Breast epithelium (tissue), 4 donors: ENCODE measurements around the gene RELL1. TPM values are rescaled to one million over a fixed set of nuclear protein-coding genes. Genes with fewer than 3 reads are reported as not detected.
A peak's percentile ranks its signal among the peaks of the same experiment; 100 is the strongest.

ENCODE experiments used
- DNase-seq, 2 donors: peaks; one replicate each; pipeline ENCODE4 v3.0.0-alpha.2; 2019; ENCODE audit warnings: low spot score in 2 of 2
- H3K27ac ChIP-seq, 2 donors: fragments of 200-600 bp; sonication (generic) in 1 of 2; one replicate each; pipeline ENCODE4 v1.5.1; 2016 to 2019; ENCODE audit warnings: mild to moderate bottlenecking in 1 of 2
- H3K27me3 ChIP-seq, 2 donors: fragments of 200-600 bp; sonication (generic) in 1 of 2; one replicate each; pipeline versions ENCODE4 v1.5.1 to v1.6.0; 2017 to 2019; ENCODE audit warnings: control low read depth in 1 of 2, mild to moderate bottlenecking in 1 of 2
- H3K36me3 ChIP-seq: fragments of 200-600 bp; one replicate; pipeline ENCODE4 v1.5.1; 2019
- H3K4me1 ChIP-seq, 2 donors: fragments of 200-600 bp; sonication (generic); one replicate each; pipeline ENCODE4 v1.5.1; 2016 to 2019; ENCODE audit warnings: control low read depth in 1 of 2
- H3K4me3 ChIP-seq, 3 donors: fragments of 200-600 bp; sonication (generic); 1 replicate in 2 of 3; 2 replicates in 1 of 3; pipeline ENCODE4 v1.5.1; 2016 to 2019; ENCODE audit warnings: mild to moderate bottlenecking in 3 of 3, moderate library complexity in 2 of 3
- H3K9me3 ChIP-seq, 2 donors: fragments of 200-600 bp; sonication (generic) in 1 of 2; one replicate each; pipeline ENCODE4 v1.5.1; 2016 to 2019; ENCODE audit warnings: control low read depth in 1 of 2
- CTCF ChIP-seq, 3 donors: fragments of 450-650 bp; IDR thresholded peaks; one replicate each; pipeline ENCODE4 v1.5.1; 2016 to 2017; ENCODE audit warnings: antibody characterized with exemption in 3 of 3, mild to moderate bottlenecking in 3 of 3, moderate library complexity in 3 of 3
- POLR2A ChIP-seq: fragments of 450-650 bp; IDR thresholded peaks from one replicate; pipeline ENCODE4 v1.6.1; 2016; ENCODE audit warnings: antibody characterized with exemption, mild to moderate bottlenecking, moderate library complexity
- POLR2AphosphoS5 ChIP-seq, 3 donors: sonication (generic); formaldehyde crosslinking; IDR thresholded peaks; one replicate each; pipeline ENCODE4 v1.6.1; 2017; ENCODE audit warnings: antibody characterized with exemption in 3 of 3
- intact Hi-C: fragments of 100-400 bp; cut with DNase I; formaldehyde crosslinking; loops from one replicate; pipeline ENCODE4 v1.15.1; 2023; ENCODE audit warnings: low total_unique reads
- total RNA-seq, 3 donors: library from RNA; depleted of rRNA; stranded (reverse); fragments of >200 nt; gene quantifications; one replicate each; pipeline ENCODE4 v1.1.0, GENCODE V29; 2016

The RELL1 gene
- total RNA-seq, 3 donors from 2014 or later: 68.5 to 88.8 (median 76.0) TPM

- Histone ChIP-seq H3K4me1 (peaks cover 0 to 14% of the 10 kb centered on the region in 2 donors), H3K27me3 (no peaks in the 10 kb centered on the region), H3K36me3 (no peaks in the 10 kb centered on the region), H3K4me3 (peak overlapping the region in 1 of 3 donors; percentile 32), H3K9me3 (no peaks in the 10 kb centered on the region), H3K27ac (peak overlapping the region; percentile 62 to 87)
- TF ChIP-seq POLR2AphosphoS5 (IDR thresholded peaks at IDR 0.05): no peak
- TF ChIP-seq POLR2A: no peak
- TF ChIP-seq CTCF (IDR thresholded peaks at IDR 0.05): no peak
- intact Hi-C loops: loop anchor here (2.0 kb wide), 1 partner anchor 21 kb away; no protein-coding TSS in a partner anchor
- no peak for DNase-seq
Observed at GRCh38 chr4:37665333-37666320, 20.5 kb downstream of the RELL1 start.

GRCh38 chr4:37664696-37665095 is 21.5 kb downstream of the RELL1 start:
- peak overlapping the region; percentile 11 to 87 for H3K27ac ChIP-seq
- H3K4me1 ChIP-seq: peaks cover 0 to 14% of the 10 kb centered on the region in 2 donors
- no peak for TF ChIP-seq POLR2AphosphoS5 (IDR thresholded peaks at IDR 0.05)
- no peak for TF ChIP-seq POLR2A
- no peak for TF ChIP-seq CTCF (IDR thresholded peaks at IDR 0.05)
- H3K9me3 ChIP-seq: no peaks in the 10 kb centered on the region
- intact Hi-C loops: no loop called here
- peak overlapping the region in 1 of 3 donors; percentile 32 for H3K4me3 ChIP-seq
- H3K36me3 ChIP-seq: no peaks in the 10 kb centered on the region
- no peak for DNase-seq
- no peaks in the 10 kb centered on the region for H3K27me3 ChIP-seq

GRCh38 chr4:37663552-37663951 is 22.6 kb downstream of the RELL1 start:
- H3K4me3 ChIP-seq: no peak overlapping the region
- no peak for DNase-seq
- peak overlapping the region; percentile 15 to 76 for H3K27ac ChIP-seq
- no peaks in the 10 kb centered on the region for H3K27me3 ChIP-seq
- no peaks in the 10 kb centered on the region for H3K9me3 ChIP-seq
- peaks cover 0 to 14% of the 10 kb centered on the region in 2 donors for H3K4me1 ChIP-seq
- TF ChIP-seq POLR2AphosphoS5 (IDR thresholded peaks at IDR 0.05): no peak
- no peak for TF ChIP-seq CTCF (IDR thresholded peaks at IDR 0.05)
- no peak for TF ChIP-seq POLR2A
- no peaks in the 10 kb centered on the region for H3K36me3 ChIP-seq
- intact Hi-C loops: no loop called here

- Histone ChIP-seq H3K36me3 (no peaks in the 10 kb centered on the region), H3K9me3 (no peaks in the 10 kb centered on the region), H3K27ac (peak overlapping the region; percentile 15 to 76), H3K4me3 (no peak overlapping the region), H3K4me1 (peaks cover 0 to 14% of the 10 kb centered on the region in 2 donors), H3K27me3 (no peaks in the 10 kb centered on the region)
- intact Hi-C loops: no loop called here
- no peak for TF ChIP-seq CTCF (IDR thresholded peaks at IDR 0.05)
- no peak for TF ChIP-seq POLR2A
- TF ChIP-seq POLR2AphosphoS5 (IDR thresholded peaks at IDR 0.05): no peak
- DNase-seq: no peak
Observed at GRCh38 chr4:37662861-37663390, 23.2 kb downstream of the RELL1 start.

- no peaks in the 10 kb centered on the region for H3K27me3 ChIP-seq
- H3K9me3 ChIP-seq: no peaks in the 10 kb centered on the region
- no peaks in the 10 kb centered on the region for H3K36me3 ChIP-seq
- no peak for DNase-seq
- H3K4me3 ChIP-seq: no peak overlapping the region
- intact Hi-C loops: no loop called here
- H3K4me1 ChIP-seq: peaks cover 0 to 14% of the 10 kb centered on the region in 2 donors
- TF ChIP-seq POLR2A (no peak), POLR2AphosphoS5 (IDR thresholded peaks at IDR 0.05) (no peak), CTCF (IDR thresholded peaks at IDR 0.05) (no peak)
- peak overlapping the region; percentile 15 to 76 for H3K27ac ChIP-seq
Observed at GRCh38 chr4:37662251-37662650, 23.9 kb downstream of the RELL1 start.
